Omental fat pad (tissue), 4 donors: ENCODE measurements around the gene RALGDS. TPM values are rescaled to one million over a fixed set of nuclear protein-coding genes. Genes with fewer than 3 reads are reported as not detected.

Source experiments
- ATAC-seq: fragments of 150-250 bp; one replicate; pipeline ENCODE4 v1.9.1; 2016; ENCODE audit warnings: mild to moderate bottlenecking, moderate library complexity; ENCODE audit not compliant: low FRiP score
- DNase-seq: peaks from one replicate; pipeline ENCODE4 v3.0.0-alpha.2; 2019; ENCODE audit warnings: low spot score
- total RNA-seq, 4 donors: library from RNA; depleted of rRNA; stranded (reverse); fragments of >200 nt; gene quantifications; one replicate each; pipeline ENCODE4 v1.1.0, GENCODE V29; 2016
- TF ChIP-seq, protein P1 (sequence below), 3 donors: fragments of 450-650 bp; IDR thresholded peaks; one replicate each; pipeline ENCODE4 v1.5.1; 2016 to 2017; ENCODE audit warnings: antibody characterized with exemption in 3 of 3, mild to moderate bottlenecking in 3 of 3, moderate library complexity in 2 of 3

Gene RALGDS
- total RNA-seq, 4 donors from 2014 or later = 33.9 to 177 (median 68.9) TPM

GRCh38 chr9:133113949-133114885, 6.8 kb downstream of the RALGDS start:
- TF ChIP-seq, protein P1, sequence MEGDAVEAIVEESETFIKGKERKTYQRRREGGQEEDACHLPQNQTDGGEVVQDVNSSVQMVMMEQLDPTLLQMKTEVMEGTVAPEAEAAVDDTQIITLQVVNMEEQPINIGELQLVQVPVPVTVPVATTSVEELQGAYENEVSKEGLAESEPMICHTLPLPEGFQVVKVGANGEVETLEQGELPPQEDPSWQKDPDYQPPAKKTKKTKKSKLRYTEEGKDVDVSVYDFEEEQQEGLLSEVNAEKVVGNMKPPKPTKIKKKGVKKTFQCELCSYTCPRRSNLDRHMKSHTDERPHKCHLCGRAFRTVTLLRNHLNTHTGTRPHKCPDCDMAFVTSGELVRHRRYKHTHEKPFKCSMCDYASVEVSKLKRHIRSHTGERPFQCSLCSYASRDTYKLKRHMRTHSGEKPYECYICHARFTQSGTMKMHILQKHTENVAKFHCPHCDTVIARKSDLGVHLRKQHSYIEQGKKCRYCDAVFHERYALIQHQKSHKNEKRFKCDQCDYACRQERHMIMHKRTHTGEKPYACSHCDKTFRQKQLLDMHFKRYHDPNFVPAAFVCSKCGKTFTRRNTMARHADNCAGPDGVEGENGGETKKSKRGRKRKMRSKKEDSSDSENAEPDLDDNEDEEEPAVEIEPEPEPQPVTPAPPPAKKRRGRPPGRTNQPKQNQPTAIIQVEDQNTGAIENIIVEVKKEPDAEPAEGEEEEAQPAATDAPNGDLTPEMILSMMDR (IDR thresholded peaks at IDR 0.05) = no peak
- no peak for DNase-seq
- no peak for ATAC-seq

DNA sequence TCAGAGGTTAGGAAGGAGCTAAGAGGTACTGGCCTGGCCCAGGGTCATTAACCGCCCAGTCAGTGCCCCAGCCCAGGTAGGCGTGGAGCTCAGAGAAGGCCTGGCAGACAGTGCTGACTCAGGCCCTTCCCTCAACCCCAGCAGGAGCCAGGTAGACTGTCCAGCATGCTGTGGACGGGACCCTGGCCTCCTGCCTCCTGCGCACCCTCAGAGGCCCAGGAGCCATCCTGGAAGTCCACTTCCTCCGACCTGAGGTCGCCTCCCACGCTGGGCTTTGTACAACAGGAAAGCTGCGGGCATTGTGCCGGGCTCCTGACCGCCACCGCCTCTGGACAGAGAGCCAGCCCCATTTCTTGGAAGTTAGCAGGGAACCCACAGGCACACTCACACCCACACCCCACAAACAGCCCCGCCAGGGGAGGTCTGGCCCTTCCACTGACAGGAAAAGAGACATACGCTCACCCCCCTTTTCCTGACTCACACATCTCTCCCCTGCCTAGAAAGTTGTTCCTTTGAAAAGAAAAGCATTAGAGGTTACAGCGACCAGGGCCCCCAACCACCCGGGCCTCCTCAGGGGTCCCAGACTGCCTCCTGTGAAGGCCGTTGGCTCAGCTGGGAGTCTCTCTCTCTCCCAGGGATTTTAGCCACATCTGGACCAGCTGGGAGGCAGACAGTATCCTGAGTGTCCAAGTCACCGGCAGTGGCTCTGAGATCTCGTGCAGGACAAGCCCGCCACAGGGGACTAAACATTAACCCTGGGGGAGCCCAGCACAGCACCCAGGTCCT, 7.7 kb downstream of the RALGDS start:
- DNase-seq (no peak), ATAC-seq (peak; percentile 65)
- TF ChIP-seq, protein P1 (IDR thresholded peaks at IDR 0.05) = no peak

DNA sequence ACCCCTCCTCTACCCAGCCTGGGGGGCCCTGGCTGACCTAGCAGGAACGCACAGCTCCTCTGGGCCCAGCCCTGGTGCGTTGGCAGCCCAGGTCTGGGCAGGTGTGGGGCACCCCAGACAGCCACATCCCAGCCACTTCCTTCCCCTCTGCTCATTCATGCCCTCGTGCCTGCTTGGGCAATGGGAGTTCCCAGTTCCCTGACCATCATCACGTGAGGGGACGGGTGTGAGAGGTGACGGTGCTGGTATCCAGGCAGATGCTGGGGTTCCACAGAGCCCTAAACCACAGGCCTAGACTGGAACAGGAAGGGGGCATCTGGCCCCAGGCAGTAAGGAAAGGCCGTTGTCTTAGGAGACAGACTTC, 8.4 kb downstream of the RALGDS start:
- ATAC-seq (no peak), DNase-seq (peak; percentile 74)
- TF ChIP-seq, protein P1 (IDR thresholded peaks at IDR 0.05) = no peak

GRCh38 chr9:133111808-133112662, 9.0 kb downstream of the RALGDS start:
- no peak for ATAC-seq
- TF ChIP-seq, protein P1 (IDR thresholded peaks at IDR 0.05) = no peak
- DNase-seq = no peak

- TF ChIP-seq, protein P1 (IDR thresholded peaks at IDR 0.05) = no peak
- no peak for DNase-seq
- no peak for ATAC-seq
Observed at GRCh38 chr9:133109931-133110650, 10.9 kb downstream of the RALGDS start.
